DLD1 (cell line): ENCODE measurements around the gene THBS3.
"Not testable (repeated sequence)": the region's sequence is repeated elsewhere in the genome, so short reads cannot be mapped to it uniquely, and the experiment has no call there.

Source experiments
- in situ Hi-C: cut with HindIII; loops from 2 replicates; pipeline ENCODE4 v1.10.0; 2017; ENCODE audit warnings: low sequenced_read_pairs

Gene THBS3

DNA sequence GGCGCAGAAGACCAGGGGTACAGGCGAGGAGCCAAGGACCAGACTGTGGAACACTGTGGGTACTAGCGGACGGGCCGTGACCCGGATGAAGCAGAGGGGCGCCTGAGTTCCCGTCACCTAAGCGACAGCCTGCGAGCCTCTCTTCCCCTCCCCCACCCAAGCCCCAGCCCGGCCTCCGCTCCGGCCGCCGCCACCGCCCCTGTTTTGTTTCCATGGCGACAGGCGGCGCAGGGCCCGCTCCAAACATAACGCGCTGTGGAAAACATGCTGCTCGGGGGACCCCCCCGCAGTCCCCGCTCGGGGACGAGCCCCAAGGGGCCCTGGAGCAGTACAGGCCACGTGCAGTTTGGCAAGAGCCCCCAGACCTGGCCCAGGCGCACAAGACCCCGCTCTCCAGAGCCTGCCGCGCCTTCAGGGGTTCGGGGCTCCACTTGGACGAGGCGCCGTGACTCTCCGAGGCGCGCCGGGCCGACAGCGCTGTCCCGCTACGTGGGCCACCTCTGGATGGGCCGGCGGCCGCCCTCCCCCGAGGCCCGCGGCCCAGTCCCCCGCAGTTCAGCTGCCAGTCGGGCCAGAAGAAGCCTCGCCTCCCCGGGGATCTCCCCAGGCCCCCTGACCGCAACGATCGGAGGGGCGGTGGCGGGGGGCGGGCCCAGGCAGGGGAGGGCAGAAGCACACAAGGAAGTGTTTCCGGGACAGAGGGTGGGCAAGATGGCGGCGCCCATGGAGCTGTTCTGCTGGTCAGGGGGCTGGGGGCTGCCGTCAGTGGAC is 1.0 kb upstream of the THBS3 start, which contains the start of gene MTX1:
MTX1 (plus strand) TSS at position 155 of the 771 bp plus-strand sequence; CDS start at position 265, 110 bp downstream.
- in situ Hi-C loops: no loop called here

DNA sequence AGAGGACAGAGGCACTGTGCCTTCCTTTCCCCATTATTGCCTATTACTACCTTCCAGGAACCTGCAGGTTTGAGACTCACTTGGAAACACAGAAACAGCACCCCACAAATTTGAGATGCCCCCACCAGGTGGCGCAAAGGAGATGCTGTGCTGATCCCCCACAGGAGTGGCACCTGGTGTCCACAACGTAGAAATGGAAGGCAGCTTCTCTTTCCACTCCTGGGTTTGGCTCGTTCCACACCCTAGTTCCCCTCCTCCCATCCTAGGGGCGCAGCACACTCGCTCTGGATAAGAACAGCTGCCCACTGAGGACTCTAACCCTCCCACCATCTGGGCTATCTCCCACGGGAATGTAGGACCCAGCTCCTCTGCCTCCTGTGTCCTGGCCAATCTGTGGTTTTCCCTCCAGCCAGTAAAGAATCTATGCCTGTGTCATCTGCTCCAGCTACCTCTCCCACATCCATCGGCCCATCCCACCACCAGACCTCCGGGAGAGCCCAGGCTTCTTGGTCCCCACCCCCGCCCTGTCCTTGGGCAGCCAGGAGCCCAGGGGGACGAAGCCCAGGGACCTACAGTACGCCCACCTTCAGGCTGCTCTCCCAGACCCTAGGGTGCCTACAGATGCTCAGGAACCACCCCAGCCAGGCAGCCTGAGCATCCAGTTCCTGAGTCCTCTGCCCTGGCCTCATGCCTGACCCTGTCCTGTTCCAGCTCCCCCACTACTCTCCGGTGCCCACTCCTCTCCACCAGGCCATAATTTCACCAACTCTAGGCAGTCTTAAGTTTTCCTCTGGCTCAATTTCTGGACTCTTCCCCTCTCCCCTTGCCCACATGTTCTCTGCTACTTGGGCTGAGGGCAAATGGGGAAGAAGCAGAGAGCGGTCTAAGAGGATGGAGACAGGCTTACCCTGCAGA is 549 bp downstream of the THBS3 start:
- in situ Hi-C loops: no loop called here

DNA sequence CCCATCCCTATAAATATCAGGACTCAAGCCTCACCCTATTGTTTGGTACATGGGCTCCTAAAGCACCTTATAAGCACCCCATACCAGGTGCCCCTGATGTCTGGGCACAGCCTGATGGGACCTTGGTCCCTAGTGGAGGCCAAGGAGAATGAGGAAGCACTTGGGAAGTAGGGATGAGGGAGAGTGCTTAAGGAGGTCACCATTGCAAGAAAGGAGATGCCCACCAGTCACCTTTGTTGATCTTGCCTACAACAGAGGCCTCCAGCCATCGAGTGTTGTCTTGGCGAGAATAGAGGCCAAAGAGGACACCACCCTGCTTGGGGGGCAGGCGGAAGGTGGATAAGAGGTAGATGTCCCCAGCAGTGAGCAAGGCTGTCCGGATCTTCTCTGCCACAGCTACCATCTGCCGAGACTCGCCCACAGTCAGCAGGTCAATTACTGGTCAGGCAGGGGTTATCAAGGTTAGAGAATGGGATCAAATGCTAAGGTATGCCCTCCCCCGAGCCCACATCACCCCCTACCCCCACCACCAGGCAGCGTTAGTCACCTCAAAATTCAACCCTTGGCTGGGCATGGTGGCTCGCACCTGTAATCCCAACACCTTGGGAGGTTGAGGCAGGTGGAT is 1.6 kb downstream of the THBS3 start:
- in situ Hi-C loops: no loop called here

GRCh38 chr1:155205035-155205434 is 2.7 kb downstream of the THBS3 start:
- in situ Hi-C loops: no loop called here

GRCh38 chr1:155202731-155203515 is 4.8 kb downstream of the THBS3 start:
- in situ Hi-C loops: no loop called here

DNA sequence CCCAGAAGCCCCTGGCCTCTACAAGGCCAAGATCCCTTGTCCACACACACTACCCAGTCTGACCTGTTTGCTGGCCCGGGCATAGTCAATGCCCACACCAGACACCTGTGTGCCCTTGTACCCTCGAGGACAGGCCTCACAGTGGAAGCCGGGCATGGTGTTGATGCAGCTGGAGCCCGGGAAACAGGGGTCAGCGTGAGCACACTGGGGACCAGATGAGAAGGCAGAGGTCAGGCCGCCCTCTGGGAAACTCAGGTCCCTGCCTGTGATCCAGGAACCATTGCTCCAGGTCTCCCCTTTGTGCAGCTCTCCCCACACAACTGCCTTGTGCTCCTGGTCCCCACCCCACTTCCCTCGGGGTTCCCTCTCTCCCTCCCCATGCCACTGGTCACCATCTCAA is 5.5 kb downstream of the THBS3 start:
- in situ Hi-C loops: no loop called here

DNA sequence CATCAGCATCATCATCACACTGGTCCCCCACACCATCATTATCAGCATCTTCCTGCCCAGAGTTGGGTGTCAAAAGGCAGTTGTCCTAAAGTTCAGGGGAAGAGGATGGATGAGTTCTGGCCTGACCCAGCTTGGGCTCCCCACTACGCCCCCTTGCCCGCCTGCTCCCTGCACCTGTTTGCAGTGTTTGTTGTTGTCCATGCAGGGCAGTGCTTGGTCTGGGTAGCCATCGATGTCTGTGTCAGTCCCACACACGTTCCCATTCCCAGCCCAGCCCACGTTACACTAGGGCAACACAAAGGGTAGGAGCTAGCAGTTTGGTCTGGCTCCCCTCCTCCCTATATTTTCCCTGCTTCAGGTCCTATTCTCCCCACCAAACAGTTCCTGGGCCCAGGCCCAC is 6.8 kb downstream of the THBS3 start:
- in situ Hi-C loops: no loop called here

DNA sequence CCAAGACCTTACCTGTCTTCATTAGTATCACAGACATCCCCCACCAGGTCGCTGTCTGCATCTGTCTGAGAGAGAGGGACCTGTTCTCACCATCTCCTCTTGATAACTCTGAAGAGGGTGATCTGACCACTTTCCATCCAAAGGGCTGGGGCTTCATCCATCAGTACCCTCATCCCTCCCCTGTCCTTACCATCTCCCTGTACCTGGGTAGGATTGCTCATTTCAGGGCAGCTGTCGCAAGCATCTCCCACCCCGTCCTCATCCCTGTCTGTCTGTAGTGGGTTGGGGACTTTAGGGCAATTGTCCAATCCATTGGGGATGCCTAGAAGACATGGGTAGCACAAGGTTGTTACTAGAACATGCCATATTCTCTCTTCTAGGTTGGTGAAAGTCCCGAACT is 7.9 kb downstream of the THBS3 start:
- in situ Hi-C loops: no loop called here

DNA sequence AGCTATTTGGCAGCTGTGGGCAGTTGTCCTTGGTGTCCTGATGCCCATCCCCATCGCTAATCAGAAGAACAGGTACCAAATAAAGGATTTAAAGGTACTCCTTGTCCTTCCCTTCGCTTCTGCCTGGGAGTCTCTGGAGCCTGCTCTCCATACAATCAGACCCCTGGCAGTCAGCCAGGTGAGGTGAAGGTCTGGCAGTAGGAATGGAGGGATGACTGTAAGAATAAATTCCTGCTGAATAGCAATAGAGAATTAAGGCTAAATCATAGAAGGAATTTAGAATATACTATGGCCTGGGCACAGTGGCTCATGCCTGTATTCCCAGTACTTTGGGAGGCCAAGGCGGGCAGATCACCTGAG is 9.2 kb downstream of the THBS3 start:
- in situ Hi-C loops: no loop called here

GRCh38 chr1:155197901-155198546 is 9.7 kb downstream of the THBS3 start:
- in situ Hi-C loops: no loop called here

DNA sequence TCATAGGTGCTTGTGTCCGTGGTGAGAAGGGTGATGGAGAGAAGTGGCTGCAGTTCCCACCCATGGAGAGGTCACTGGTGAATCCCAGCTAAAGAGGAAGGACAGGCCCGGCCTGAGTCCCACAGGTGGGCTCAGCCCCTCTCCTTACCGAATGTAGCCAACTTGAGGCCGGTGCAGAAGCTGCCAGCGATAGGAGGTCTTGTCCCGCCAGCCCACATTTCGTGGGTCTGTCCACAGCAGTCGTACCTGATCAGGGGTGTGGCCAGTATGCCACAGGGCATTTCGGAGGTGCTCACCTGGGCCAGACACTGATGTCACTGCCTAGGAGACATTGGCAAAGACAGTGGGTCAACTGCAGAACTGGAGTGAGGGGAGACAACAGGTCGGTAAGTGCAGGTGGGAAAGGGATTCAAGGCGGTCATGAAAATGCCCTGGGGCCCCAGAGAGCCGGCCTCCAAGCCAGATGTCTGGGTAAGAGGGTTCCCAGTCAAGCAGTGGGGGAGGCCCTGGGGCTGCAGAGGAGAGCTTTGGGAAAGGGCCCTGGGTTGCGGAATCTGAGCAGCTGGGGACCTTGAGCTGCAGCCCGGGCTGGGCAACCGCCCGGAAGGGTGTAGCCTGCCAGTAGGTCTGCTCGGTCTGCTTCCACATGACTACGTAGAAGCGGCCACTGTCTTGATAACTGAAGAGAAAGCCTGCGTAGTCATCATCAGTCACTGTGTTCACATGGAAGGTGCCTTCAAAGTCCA is 10.6 kb downstream of the THBS3 start:
- in situ Hi-C loops: no loop called here

- in situ Hi-C loops: no loop called here
Observed at GRCh38 chr1:155196103-155196892, 11.4 kb downstream of the THBS3 start.

DNA sequence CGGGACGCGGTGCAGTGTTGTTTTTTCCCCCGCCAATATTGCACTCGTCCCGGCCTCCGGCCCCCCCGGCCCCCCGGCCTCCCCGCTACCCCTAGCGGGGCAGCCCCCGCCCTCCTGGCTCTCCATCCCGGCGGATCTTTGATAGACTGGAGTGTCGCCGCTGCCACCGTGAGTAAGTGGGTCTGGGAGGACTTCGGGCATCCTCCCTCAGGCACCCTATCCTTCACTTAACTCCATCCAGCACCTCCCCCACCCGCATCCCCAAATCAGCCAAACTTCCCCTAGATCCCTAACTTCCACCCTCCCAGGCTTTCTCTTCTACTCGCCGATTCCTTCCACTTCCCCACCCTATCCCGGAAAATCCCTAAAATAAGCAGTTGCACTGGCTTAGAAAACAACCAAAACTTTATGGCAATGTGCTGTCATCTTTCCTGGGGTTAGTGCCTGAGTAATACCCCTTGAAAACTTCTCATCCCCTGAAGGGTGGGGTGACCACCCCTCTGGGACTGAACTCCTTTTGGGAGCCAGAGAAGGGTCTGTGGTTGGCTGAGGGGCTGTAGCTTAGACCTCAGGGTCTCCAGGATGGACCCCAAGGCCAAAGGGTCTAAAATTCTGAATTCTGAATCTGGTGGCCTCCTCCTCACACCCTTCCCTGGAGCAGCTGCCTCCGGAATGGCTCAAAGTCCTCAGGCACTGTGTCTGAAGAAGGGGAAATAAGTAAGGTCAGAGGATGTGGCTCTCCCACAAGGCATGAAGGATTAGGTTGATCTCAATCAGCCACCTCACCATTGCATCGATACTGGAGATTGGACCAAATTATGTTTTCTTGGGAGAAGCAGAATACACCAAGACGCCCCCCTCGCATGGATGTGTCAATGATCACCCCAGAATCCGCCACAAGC is 12.2 kb downstream of the THBS3 start:
- in situ Hi-C loops: no loop called here

DNA sequence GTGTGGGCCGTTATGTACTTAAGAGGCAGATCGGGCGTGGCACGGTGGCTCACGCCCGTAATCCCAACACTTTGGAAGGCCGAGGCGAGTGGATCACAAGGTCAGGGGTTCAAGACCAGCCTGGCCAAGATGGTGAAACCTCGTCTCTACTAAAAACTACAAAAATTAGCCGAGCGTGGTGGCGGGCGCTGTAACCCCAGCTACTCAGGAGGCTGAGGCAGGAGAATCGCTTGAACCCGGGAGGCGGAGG is 13.8 kb downstream of the THBS3 start:
- in situ Hi-C loops: not testable (repeated sequence)

DNA sequence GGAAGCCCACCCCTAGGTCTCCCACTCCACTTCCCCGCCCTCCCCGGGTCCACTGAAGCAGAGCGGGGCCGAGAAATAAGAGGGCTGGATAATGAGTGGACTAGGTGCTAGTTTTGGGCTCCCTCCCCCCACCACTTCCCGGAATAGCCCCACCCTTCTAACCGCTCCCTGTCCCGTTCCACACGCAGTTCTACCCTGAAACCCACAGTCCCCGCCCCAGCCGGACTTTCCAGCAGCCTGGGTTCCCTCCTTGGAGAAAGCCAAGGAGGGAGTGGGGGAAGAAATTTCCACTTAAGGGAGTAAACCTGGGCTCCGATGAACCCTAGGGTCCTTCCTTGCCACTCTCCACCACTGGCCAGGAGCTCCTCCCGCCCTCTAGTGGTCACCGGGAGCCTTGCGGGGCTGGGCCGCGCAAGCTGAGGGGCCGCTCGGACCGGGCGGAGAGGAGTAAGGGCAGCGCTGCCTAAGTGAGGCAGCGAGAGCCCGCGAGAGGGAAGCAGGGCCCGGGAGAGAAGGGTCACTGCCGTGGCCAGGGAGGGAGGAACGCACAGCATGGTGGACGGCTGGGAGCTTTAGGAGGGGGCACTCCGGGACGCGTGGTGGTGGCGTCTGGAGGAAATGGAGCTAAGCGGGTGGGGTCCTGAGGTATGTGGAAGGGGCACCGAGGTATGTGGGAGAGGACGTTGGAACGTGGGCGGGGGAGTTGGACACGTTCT is 14.3 kb downstream of the THBS3 start:
- in situ Hi-C loops: no loop called here

DNA sequence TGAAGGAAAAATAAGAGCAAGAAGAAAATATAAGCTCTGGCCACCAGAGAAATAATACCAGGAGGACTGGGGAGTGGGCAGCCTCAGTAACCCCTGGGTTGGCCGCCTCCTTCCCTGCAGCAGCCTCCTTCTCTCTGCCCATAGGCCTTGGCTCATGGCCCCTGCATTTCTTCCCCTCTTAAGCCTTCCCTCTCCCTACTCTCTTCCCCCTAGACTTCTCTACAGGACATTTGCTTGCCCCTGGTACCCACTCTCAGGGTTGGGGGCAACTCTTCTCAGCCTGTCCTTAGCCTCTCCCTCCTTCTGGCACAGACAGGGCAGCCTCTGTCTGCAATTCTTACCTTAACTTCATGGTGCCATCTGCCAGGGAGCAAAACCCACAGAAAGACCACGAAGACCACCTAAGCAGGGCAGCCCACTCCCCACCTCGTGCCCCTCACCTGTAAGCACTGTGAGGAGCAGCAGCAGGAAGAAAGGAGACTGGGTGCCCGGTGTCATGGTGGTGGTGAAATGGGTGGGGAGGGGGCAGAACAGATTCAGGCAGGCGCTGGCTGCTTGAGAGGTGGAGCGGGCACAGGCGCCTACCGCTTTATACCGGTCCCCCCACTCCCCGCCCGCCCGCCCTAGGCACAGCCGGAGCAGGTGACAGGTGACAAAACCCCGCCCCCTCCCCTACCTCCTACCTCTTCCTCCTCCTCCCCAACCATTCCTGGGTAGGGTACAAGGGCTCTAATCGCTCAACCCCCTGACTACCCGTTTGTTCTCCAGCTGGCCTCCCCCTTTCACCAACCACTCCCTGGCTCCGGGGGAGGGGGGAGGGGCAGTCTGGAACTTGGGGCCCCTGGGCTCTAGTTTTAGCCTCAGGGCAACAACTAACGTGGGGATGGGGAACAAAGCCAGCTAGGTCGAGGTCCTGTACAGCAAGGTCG is 15.1 kb downstream of the THBS3 start:
- in situ Hi-C loops: no loop called here
